ENCODE data around the gene ACTA2.

The ACTA2 gene

DNA sequence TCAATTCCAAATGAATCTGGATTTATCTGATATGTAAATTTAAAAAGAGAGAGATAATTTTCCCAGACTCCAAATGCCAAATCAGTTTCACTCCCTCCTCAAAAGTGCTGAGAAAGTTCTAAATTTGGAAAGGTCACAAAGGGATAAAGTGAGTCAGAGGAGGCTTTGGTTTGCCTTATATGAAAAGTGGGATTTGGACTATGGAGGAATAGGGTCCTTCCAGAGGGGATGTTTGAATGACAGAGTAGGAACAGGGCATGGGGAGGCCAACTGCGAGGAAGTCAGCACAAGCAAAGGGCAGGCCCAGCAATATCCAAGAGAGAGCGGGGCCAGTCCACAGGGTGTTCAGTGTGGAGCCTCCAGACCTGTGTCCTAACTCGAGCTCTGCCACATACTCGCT, 28.2 kb upstream of the ACTA2 start:
- DNase-seq = no peak

- no peak for DNase-seq
Measured at GRCh38 chr10:88980247-88980646, 27.7 kb upstream of the ACTA2 start.

- DNase-seq = no peak
Measured at GRCh38 chr10:88979603-88980002, 27.0 kb upstream of the ACTA2 start.

DNA sequence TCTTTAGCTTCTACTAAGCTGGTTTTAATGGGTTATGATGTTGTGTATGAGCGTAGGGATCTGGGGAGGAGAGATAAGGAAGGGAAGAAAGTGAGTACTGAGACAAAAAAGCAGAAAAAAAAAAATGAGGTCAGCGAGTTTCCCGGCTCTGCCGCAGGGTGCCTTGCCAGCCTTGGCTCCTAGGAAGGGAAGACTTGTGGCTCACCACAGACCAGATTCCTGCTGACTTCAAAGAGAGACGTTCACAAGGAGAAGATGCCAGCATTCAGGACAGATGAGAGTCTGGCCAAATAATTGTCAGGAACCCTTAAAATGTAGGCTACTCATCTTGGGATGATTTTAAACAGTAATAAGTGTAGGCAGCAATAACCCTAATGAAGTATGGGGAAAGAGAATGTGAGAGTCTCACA, 26.6 kb upstream of the ACTA2 start:
- DNase-seq = no peak

- no peak for DNase-seq
Measured at GRCh38 chr10:88978463-88978862, 25.9 kb upstream of the ACTA2 start.

DNA sequence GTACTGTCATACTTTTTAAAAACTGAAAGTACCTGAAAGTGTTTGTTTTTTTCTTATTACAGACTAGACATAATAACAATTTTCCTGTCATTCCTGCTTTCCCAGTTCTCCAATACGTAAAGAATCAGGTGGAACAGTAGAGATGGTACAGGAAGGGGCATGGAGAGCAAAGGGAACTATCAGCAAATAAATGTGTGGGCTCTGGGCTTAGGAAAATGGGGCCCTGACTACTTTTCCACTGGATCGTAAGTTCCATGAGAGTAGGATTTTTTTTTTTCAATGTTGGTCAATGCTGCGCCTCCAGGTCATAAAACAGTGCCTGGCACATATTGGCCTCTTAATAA, 22.8 kb upstream of the ACTA2 start:
- DNase-seq = no peak

DNA sequence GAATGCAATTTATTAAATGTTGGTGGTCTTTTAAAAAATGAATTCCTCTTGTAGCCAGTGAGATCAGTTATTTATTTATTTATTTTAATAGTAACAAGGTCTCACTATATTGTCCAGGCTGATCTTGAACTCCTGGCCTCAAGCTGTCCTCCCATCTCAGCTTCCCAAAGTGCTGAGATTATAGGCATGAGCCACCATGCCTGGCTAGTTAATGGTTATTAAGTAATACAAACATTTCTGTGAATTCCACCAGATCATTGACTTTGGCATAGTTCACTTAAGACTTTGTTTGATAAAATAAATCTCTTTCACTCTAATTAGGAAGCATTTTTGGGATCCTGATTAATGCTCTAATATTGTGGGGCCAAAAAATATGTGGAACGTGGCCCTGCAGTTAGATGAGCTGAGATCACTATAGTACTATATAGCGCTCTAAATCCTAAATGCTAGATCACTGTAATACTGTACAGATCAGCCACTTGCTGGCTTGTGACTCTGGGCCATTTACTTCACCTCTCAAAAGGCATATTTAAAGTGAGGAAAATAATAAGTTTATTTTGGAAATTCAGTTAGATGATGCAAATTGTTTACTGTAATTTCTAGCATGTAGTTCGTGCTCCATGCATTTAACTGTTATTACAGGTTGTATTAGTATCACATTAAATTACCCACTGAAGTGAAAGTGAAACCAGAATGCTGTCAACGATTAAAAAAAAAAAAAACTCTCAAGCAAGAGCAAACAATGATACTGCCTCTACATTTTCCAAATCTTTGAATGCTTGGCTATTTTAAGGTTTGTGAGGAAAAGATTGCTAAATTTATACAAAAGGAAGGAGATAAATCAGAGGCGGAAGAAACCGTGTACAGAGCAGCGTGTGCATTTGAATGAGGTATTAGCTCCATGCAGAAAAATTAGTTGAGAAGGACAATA, 22.1 kb upstream of the ACTA2 start:
- DNase-seq = no peak

DNA sequence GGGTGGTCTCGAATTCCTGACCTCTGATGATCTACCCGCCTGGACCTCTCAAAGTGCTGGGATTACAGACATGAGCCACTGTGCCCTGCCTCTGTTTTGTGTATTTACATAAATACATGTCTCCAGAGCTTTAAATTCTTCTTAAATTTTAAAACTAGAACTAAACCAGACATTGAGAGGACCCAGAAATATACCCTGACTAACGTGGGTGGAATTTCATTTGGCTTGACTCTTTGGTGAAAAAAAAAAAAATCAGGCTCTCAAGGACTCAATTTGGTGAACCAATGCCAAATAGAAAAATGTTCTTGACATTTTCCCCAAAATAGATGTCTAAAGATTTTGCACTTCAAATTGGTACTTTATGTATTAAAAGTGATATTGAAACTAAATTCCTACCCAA, 21.4 kb upstream of the ACTA2 start:
- no peak for DNase-seq

DNA sequence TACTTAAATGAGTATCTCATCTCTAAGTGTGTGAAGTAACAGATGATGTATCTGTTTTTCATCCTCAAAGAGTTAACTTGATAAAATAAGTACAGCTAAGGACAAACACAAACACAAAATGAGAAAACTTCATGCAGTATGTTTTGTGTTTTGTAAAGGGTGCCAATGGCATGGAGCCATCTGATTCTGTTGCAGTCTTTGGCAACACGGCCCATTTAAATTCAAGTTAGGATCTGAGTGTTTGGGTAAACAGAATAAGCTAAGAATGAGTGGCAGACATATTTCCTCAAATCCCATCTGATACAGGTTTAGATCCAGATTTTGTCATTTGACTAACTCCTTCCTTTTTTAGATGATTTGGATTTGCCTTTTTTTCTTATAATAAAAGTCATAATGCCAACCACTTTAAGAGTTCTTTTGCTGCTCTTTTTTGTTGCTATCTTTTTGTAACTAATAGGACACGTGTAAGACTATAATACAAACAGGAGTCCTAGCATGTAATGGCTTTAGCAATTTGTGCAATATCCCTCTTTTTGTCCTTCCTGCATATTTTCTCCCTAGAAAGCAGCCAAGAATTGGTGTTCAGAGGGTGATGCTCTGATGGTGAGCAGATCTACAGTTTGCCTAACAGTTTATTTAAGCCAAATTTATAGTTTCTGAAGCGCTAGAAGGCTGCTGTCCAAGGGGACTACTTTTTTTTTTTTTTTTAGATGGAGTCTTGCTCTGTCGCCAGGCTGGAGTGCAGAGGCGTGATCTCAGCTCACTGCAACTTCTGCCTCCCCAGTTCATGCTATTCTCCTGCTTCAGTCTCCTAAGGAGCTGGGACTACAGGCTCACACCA, 18.9 kb upstream of the ACTA2 start:
- no peak for DNase-seq

DNA sequence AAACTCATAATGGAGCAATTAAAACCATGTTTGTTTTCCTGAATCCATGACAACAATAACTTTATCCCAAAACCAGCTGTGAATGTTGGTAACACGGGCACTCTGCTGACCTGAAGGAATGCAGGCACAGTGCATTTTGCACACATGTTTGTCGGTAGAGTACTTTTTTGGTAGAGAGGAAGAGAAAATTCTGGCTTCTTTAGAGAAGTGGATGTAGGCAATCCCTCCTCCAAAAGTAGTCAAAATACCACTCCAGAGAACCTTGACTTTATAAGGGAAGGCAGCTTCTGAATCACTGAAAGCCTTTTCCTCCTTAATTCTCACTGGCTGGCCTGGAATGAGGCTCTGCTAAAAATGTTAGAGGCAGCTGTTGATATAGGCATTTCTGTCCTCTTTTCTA, 15.8 kb upstream of the ACTA2 start:
- DNase-seq = no peak

- DNase-seq = no peak
Measured at GRCh38 chr10:88966797-88967196, 14.2 kb upstream of the ACTA2 start.

DNA sequence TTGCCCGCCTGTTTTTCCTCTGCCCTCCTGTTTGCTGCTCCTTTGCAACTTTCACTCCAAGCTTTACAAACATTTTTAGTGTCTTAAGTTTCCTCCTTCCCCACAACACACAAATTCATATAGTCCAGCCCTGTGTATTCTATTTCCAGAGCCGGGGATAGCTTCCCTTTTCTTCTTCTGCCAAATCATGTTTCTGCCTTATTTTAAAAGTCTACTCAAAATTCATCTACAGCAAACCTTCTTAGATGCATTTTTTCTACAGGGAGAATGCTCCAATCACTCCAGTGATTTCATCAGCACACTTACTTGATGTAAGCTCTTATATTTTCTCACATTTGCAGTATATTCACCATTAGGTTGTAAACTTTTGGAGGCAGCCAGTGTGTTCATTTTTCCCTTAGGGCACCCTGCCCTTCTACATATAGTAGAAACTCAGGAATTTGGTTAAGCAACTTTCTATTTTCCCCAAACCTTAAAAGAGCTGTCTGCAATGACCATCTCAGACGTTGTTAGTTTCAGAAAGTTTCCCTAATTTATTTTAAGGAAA, 12.4 kb upstream of the ACTA2 start:
- DNase-seq = no peak

DNA sequence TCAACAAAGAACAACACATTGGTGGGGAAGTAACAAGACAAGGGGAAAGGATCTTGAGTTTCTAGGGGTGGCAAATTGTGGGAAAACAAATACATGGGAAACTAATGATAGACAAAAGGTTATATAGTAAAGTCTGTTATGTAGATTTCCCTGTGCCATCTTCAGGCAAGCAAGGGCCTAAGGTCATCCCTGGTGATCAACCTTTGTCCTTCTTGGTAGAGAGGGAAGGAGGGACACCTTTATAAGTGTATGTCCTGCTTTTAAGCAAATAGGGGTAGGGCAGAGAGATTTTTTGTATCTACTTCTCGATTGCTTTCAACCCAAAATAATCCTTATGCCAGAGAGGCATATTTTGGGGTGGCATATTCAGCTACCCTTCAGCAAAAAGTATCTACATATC, 11.8 kb upstream of the ACTA2 start:
- DNase-seq = no peak

DNA sequence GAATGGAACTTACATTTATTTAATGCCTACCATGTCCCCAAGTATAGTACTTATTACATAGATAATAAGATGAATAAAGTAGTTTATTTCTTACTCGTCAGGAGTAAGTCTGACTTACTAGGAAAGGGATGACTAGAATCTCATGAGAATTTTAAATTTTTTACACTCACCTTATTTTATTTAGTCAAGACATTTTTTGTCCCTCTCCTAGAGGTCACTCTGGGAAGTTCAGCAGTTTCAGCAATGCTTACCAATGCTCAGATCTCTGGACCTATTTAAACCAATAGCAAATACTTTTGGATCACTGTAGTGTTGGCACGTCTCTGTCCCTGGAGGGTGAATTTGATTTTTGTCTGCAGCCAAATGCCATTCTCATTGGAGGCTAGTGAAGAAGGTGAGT, 10.7 kb upstream of the ACTA2 start:
- DNase-seq = no peak

GRCh38 chr10:88962336-88962735, 9.8 kb upstream of the ACTA2 start:
- DNase-seq = no peak

DNA sequence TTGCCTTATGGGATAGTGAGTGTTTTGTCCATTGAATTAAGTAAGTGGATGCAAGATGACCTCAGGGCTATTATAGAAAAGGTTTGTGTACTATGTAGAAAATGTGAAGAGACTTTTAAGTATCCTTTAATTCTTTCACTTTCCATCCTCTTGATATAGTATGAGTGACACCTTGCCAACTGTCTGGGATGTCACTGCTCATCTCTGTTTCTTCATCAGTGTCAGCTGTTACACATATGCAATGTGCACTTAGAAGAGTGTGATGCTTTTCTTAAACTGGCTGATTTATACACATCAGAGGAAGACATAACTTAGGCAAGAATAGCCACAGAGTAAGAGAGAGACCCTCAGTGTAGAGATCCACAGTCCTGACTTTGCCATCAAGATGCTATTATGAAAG, 8.7 kb upstream of the ACTA2 start:
- DNase-seq = no peak

GRCh38 chr10:88960802-88961201, 8.2 kb upstream of the ACTA2 start:
- no peak for DNase-seq

DNA sequence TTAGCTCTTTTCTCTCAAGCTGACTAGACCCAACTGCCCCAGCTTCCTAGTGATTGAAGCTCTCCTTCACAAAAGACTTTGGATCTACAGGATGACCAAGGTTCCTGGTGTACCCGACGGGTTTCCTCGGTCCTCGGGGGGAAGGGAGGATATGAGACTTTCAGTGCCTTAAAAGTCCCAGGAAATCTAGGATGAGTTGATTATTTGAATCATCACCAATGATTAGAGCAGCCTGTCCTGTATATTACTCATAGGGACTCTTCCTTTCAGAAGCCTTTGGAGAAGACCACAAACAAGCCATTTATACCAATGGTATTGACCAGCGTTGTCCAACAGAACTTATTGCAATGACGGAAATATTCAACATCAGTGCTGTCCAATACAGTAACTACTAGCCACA, 6.1 kb upstream of the ACTA2 start:
- DNase-seq = no peak

DNA sequence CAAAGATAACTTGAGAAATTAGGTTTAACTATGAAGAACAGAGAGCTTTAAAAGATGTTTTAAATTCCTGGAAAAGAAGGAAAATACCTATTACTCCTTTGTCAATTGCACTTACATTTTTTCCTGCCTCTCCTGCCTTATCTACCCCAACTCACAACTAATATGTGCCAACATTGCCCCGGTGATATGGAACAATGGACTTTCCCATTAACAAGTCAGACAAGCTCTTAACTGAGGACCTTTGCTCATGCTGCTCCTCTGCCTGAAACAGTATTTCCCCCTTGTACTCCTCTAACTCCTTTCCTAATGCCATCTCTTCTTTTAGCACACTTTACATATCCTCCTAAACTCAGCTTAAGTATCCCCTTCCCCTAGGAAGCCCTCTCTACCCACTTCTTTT, 4.8 kb upstream of the ACTA2 start:
- DNase-seq = no peak

DNA sequence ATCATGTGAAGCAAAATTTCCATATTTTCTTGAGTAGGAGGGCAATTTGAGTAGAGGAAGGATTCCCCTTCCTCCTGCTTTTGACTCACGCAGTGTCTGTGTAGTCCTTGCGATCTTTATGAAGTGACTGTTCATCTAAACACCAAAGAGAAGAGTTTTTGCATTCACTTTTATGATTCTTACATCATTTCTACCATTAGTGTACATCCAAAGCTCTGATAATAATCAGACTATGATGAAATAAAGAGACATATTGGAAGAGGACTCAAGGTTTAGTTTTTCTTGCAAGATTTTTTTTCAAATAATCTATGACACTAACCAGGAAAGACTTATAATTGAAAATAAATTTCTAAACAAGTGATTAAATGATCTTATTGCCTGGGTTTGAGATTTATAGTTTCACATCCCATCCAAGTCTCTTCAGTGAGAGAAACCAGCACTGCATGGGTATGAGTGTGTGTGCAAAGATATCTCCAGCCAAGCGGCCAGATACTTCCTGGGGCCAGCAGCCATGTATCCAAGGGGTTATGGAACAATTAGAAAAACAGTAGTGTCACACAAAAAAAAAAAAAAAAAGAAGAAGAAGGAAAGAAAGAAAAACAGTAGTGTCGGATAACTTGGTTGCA, 2.0 kb upstream of the ACTA2 start:
- DNase-seq = no peak

- DNase-seq = no peak
Measured at GRCh38 chr10:88953662-88954061, 1.1 kb upstream of the ACTA2 start.

DNA sequence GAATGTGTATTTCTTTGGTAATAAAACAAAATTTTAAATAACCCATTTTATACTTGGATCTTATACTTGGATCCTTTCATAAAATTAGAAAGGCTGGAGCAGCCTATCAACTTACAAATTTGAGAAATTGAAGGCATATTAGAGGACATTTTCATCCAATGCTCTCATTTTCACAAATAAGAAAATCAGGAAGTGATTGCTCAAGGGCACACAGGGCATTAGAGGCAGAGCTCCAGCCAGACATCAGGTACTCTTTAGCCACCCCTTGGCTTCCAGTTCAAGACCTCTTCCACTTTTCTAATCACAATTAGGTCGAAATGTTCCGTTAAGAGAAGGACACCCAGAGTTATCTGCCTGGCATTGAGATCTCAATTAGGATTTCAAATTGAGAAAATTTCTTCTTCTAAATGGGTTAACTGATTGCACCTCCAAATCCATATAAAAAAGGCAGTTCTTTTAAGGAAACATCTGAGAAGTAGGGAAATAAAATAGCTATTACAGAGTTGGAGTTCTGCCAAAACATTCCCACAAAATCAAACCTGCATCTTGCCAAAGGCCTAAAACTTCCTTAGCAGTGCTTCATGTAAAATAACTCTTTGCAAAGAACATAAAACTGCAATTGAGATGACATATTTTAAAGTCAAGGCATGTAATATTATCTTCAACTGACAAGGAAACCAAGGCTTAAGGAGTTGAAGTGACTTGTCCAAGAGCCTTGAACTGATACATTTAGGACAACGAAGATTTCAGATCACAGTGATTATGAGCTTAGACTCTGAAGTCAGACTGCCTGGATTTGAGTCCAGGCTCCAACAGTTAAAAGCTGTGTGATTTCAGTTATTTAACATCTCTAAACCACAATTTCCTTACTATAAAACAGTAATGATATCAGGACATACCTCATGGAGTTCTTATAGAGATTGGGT, 2.4 kb downstream of the ACTA2 start:
- no peak for DNase-seq

Data from CD4-positive, alpha-beta T cell treated with Interferon gamma for 1 hour (primary cell).